ENCODE results near the gene MKNK2.

Gene MKNK2

DNA sequence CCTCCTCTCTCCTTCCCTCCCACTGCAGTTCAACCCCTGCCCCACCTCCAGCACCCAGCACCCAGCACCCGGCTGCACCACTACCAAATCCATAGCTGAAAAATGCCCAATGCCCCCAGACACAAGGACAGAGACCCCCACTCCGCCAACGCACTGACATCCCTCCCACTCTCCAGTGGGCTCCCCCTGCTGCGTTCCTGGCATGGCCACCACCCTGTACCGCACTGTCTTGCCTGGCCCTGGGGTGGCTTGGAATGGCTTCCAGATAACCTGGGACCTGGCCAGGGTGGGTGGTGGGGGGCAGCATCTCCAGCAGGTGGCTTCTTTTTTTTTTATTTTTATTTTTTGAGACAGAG lies 5.8 kb upstream of the MKNK2 start:
- no peak for DNase-seq (ENCODE audit: low read depth in 2 of 2)
- TF ChIP-seq, protein P1, sequence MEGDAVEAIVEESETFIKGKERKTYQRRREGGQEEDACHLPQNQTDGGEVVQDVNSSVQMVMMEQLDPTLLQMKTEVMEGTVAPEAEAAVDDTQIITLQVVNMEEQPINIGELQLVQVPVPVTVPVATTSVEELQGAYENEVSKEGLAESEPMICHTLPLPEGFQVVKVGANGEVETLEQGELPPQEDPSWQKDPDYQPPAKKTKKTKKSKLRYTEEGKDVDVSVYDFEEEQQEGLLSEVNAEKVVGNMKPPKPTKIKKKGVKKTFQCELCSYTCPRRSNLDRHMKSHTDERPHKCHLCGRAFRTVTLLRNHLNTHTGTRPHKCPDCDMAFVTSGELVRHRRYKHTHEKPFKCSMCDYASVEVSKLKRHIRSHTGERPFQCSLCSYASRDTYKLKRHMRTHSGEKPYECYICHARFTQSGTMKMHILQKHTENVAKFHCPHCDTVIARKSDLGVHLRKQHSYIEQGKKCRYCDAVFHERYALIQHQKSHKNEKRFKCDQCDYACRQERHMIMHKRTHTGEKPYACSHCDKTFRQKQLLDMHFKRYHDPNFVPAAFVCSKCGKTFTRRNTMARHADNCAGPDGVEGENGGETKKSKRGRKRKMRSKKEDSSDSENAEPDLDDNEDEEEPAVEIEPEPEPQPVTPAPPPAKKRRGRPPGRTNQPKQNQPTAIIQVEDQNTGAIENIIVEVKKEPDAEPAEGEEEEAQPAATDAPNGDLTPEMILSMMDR (IDR thresholded peaks at IDR 0.05; ENCODE audit: low read depth, low read length): no peak
- no peak overlapping the region for H3K4me3 ChIP-seq (replicated peaks in 1 of 2; ENCODE audit: low read depth in 2 of 2, low read length in 2 of 2)

DNA sequence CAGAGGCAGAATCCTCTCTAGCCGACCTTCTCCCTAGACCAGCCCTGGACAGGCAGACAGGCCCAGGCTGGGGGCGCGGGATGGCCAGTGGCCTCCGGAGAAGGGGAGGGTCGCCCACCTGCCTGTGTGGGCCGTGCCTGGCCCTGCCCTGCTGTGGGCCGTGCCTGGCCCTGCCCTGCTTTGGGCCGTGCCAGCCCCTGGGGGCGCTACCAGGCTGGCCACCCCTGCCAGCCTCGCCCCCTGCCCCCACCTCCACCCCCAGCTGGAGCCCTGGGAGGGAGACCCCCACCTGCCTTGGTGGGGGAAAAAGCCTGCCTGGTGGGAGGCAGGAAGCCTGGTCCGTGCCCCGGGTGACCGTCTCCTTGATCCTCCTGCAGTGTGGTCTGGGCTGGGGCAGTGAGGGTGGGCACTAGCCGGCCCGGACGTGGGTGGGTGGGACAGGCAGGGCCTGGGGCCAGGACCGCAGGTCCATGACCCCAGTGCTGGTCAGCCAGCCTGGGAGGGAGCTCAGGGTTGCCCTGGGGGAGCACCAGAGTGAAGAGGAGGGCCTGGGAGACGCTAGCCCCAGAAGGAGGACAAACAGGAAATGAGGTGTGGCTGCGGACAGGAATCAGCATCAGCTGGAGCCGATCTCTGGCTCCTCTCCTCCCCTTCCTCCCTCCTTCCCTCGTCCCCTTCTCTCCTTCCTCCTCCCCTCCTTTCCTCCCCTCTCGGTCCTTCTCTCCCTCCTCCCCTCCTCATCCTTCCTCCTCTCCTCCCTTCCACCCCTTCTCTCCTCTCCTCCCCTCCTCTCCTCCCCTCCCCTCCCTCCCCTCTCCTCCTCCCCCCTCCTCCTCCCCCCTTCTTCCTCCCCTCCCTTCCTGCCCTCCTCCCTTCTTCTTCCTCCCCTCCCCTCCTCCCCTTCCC lies 5.1 kb upstream of the MKNK2 start:
- peak; percentile 78 to 84 for DNase-seq (ENCODE audit: low read depth in 2 of 2)

DNA sequence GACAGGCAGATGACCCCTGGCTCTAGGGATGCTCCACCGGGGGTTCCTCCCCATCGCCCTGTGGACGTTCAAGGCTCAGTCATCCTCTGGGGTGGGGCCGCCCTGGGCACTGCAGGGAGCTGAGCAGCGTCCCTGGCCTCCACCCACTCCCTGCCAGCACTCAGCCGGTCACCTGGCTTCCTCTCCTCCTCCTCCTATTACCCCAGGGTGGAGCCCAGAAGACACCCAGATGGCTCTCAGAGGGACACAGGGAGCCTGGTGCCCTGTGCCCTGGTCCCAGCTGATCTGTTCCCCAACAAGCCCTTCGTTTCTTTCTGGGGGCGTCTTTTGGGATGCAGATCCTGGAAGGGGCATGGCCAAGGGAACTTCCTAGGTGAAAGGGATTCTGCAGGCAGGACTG lies 3.7 kb upstream of the MKNK2 start:
- TF ChIP-seq, protein P1 (IDR thresholded peaks at IDR 0.05; ENCODE audit: low read depth, low read length): no peak
- DNase-seq (ENCODE audit: low read depth in 2 of 2): no peak
- no peak overlapping the region for H3K4me3 ChIP-seq (replicated peaks in 1 of 2; ENCODE audit: low read depth in 2 of 2, low read length in 2 of 2)

More for the DNA sequence above, 5.1 kb upstream of the MKNK2 start:
- peak overlapping the region in 1 of 2 donors; percentile 36 for H3K4me3 ChIP-seq (replicated peaks in 1 of 2; ENCODE audit: low read depth in 2 of 2, low read length in 2 of 2)
- TF ChIP-seq, protein P1 (IDR thresholded peaks at IDR 0.05; ENCODE audit: low read depth, low read length): no peak

DNA sequence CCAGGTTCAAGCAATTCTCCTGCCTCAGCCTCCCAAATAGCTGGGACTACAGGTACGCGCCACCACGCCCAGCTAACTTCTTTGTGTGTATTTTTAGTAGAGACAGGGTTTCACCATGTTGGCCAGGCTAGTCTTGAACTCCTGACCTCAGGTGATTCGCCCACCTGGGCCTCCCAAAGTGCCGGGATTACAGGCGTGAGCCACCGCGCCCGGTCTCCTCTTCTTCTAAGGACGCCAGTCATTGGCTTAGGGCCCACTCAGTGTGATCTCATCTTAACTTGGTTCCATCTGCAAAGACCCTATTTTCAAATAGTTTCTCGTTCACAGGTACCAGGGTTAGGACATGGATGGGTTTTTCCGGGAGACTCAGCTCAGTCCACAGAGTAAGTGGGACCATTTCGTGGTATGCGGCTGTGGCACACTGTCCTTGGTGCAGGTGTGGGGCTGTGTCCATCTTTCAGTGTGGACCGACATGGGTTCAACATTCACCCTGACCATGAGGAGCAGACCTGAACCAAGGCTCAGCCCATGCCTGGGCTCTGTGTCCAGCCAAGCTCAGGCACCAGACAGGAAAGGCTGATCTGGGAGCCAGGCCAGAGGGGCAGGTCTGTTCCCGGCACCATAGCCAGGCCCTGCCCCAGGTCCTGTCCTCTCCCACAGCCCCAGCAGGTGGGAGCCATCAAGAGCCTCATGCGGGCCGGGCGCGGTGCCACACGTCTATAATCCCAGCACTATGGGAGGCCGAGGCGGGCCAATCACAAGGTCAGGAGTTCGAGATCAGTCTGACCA lies 2.8 kb upstream of the MKNK2 start:
- TF ChIP-seq, protein P1 (IDR thresholded peaks at IDR 0.05; ENCODE audit: low read depth, low read length): no peak
- DNase-seq (ENCODE audit: low read depth in 2 of 2): peak; percentile 70 to 98

DNA sequence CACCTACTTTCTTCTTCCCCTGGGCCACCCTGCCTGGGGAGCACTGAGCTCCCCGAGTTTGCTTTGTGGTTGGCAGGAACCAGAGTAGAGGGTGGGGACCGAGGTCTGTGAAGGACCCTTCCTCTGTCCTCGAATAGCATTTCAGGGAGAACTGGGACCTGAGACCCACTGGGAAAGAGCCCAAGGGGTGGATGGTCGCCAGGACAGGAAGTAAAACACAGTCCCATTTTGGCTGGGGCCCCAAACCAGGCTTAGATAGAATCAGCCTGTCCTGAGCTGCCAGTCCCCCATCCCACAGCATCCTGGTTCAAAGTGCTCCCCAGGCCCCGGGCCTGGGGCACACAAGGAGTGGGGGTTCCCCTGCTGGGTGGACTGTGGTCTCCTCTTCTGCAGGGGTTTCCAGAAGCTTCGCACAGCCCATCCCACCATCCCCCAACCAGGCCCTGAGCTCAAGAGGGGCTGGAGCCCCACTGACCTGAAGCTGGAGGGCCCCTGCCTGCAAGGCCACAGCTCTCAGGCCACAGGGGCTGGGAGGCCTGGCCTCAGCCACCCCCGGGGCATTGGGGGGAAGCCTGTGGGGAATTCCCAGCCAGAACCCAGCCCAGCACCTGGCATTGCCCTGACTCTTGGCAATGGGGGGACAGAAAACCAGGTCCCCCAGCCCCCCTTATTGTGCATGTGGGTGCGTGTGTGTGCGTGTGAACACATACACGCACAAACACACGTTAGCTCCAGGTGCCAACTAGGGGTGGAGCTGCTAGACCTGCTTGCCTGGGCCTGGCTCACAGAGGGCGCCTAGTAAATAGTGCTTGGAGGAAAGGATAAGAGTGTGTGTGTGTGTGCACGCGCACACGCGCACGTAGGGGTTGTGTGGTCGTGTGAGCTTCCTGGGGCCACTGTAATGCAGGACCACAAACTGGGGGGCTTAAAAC lies 995 bp upstream of the MKNK2 start:
- DNase-seq (ENCODE audit: low read depth in 2 of 2): peak in 1 of 2 donors; percentile 81
- H3K4me3 ChIP-seq (replicated peaks in 1 of 2; ENCODE audit: low read depth in 2 of 2, low read length in 2 of 2): no peak overlapping the region
- TF ChIP-seq, protein P1 (IDR thresholded peaks at IDR 0.05; ENCODE audit: low read depth, low read length): no peak

More for the DNA sequence above, 2.8 kb upstream of the MKNK2 start:
- no peak overlapping the region for H3K4me3 ChIP-seq (replicated peaks in 1 of 2; ENCODE audit: low read depth in 2 of 2, low read length in 2 of 2)

DNA sequence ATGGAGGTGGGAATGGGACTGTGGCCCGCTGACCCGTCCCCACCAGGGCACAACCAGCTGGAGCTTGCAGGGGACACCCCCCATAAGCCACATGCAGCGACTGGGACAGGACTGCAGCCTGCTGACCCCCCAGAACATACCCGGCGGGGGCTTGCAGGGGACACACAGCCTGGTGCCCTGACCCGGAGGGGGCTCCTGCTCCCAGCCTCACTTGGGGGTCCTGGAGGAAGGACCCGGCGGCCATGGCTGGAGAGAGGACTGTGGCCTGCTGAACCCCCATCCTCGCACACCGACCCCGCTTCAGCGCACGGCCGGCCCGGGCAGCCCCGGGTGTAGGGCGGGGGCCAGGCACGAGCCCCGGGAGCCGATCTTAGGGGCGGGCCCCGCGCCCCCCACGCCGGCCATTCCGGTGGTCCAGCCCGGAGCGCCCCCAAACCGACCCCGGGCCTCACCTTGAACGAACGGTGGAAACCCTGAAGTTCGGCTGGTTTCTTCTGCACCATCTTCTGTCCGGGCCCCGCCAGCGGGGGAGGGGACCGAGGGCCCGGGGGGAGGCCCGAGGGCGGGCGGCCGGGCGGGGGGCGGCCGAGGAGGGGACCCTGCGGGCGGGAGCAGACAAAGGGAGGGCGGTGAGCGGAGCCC lies 574 bp downstream of the MKNK2 start:
- TF ChIP-seq, protein P1 (IDR thresholded peaks at IDR 0.05; ENCODE audit: low read depth, low read length): no peak
- H3K4me3 ChIP-seq (replicated peaks in 1 of 2; ENCODE audit: low read depth in 2 of 2, low read length in 2 of 2): peak overlapping the region; percentile 96
- DNase-seq (ENCODE audit: low read depth in 2 of 2): no peak
